Naive thymus-derived CD4-positive, alpha-beta T cell (primary cell): Measurements from ENCODE around the gene MSH2. TPM values are rescaled to one million over a fixed set of nuclear protein-coding genes. Genes with fewer than 3 reads are reported as not detected.
"Not testable (repeated sequence)": the region's sequence is repeated elsewhere in the genome, so short reads cannot be mapped to it uniquely, and the experiment has no call there.

Experiments used
- ATAC-seq: fragments of 150-1000 bp; cut with Tn5 transposase; 2 replicates; pipeline ENCODE4 v1.10.0; 2021; ENCODE audit warnings: mild to moderate bottlenecking, moderate library complexity
- CTCF ChIA-PET: fragments of 350-600 bp; sonication (Branson Sonifier 250); formaldehyde crosslinking; loops from one replicate; lab custom pipeline; 2021; ENCODE audit warnings: antibody characterized with exemption; lab: Charles Lee
- POLR2A ChIA-PET: fragments of 350-600 bp; sonication (Branson Sonifier 250); formaldehyde crosslinking; loops from one replicate; lab custom pipeline; 2021; ENCODE audit warnings: antibody characterized with exemption, inconsistent platforms; lab: Charles Lee
- DNase-seq, 9 donors: peaks; one replicate each; pipeline versions ENCODE4 v3.0.0 to v3.0.0-alpha.2; 2020 to 2022; ENCODE audit warnings: mixed read lengths in 1 of 9
- H3K27ac ChIP-seq: one replicate; pipeline ENCODE4 v1.7.0; 2013; ENCODE audit warnings: mild to moderate bottlenecking, low read depth, low read length, moderate library complexity
- H3K27me3 ChIP-seq, 2 donors: one replicate each; pipeline ENCODE4 v1.7.0; 2013; ENCODE audit warnings: low read length in 2 of 2, mild to moderate bottlenecking in 2 of 2, moderate library complexity in 2 of 2; ENCODE audit not compliant: control insufficient read depth in 2 of 2, insufficient read depth in 2 of 2
- H3K36me3 ChIP-seq, 3 experiments: 1 replicate in 2 of 3; 2 replicates in 1 of 3; pipeline ENCODE4 v1.7.0; 2013; ENCODE audit warnings: low read length in 3 of 3, mild to moderate bottlenecking in 3 of 3, moderate library complexity in 1 of 3; ENCODE audit not compliant: insufficient read depth in 3 of 3, control insufficient read depth in 2 of 3
- H3K4me1 ChIP-seq, 2 donors: one replicate each; pipeline ENCODE4 v1.7.0; 2013; ENCODE audit warnings: low read length in 2 of 2, mild to moderate bottlenecking in 2 of 2, moderate library complexity in 1 of 2; ENCODE audit not compliant: control insufficient read depth in 2 of 2, insufficient read depth in 2 of 2
- H3K4me3 ChIP-seq: 2 replicates; pipeline ENCODE4 v1.7.0; 2013; ENCODE audit warnings: mild to moderate bottlenecking, low read length
- H3K9me3 ChIP-seq, 3 experiments: 1 replicate in 2 of 3; 2 replicates in 1 of 3; pipeline ENCODE4 v1.7.0; 2013; ENCODE audit warnings: low read length in 3 of 3; ENCODE audit not compliant: control insufficient read depth in 2 of 3
- H3K27ac Mint-ChIP-seq, 9 donors: one replicate each; pipeline ENCODE4 v1.8.0; 2020 to 2022; ENCODE audit warnings: mixed read lengths in 9 of 9, mild to moderate bottlenecking in 8 of 9, moderate library complexity in 5 of 9, inconsistent platforms in 2 of 9
- H3K27me3 Mint-ChIP-seq, 5 donors: one replicate each; pipeline ENCODE4 v1.8.0; 2021 to 2022; ENCODE audit warnings: mixed read lengths in 5 of 5, mild to moderate bottlenecking in 1 of 5
- H3K36me3 Mint-ChIP-seq, 5 donors: one replicate each; pipeline ENCODE4 v1.8.0; 2020 to 2022; ENCODE audit warnings: mixed read lengths in 5 of 5, mild to moderate bottlenecking in 3 of 5, inconsistent platforms in 1 of 5
- H3K4me1 Mint-ChIP-seq, 7 donors: one replicate each; pipeline ENCODE4 v1.8.0; 2020 to 2022; ENCODE audit warnings: mixed read lengths in 7 of 7, mild to moderate bottlenecking in 3 of 7, inconsistent platforms in 1 of 7
- H3K4me3 Mint-ChIP-seq, 10 donors: one replicate each; pipeline ENCODE4 v1.8.0; 2020 to 2022; ENCODE audit warnings: mild to moderate bottlenecking in 10 of 10, mixed read lengths in 10 of 10, moderate library complexity in 6 of 10, inconsistent platforms in 2 of 10
- H3K9me3 Mint-ChIP-seq, 11 donors: one replicate each; pipeline ENCODE4 v1.8.0; 2020 to 2022; ENCODE audit warnings: mixed read lengths in 11 of 11, mild to moderate bottlenecking in 4 of 11, inconsistent platforms in 1 of 11, moderate library complexity in 1 of 11
- intact Hi-C, 2 donors: fragments of 100-400 bp; cut with micrococcal nuclease; formaldehyde crosslinking; loops; one replicate each; pipeline ENCODE4 v1.15.1; 2023
- polyA plus RNA-seq, 2 donors: library from polyadenylated mRNA; unstranded; fragments of 300-500 nt; fragmentation: Illumina TruSeq; gene quantifications; one replicate each; pipeline ENCODE4 v1.2.3, GENCODE V29; 2021
- total RNA-seq, 6 experiments: library from RNA in 5 of 6; stranded (reverse) in 5 of 6; gene quantifications; 1 replicate in 5 of 6; 2 replicates in 1 of 6; pipeline ENCODE4 v1.2.3 and lab custom pipeline; 2021 to 2026

Gene MSH2
- total and polyA plus RNA-seq, 7 experiments from 2014 or later = 12.2 to 46.8 (median 39.1) TPM

GRCh38 chr2:47501374-47502200 is 98.6 kb downstream of the MSH2 start:
- DNase-seq (no peak), ATAC-seq (no peak)
- H3K36me3 Mint-ChIP-seq = peaks cover 9 to 49% (median 41%) of the 10 kb centered on the region in 5 donors
- peak overlapping the region in 2 of 9 donors; percentile 31 to 89 for H3K27ac Mint-ChIP-seq
- H3K4me1 Mint-ChIP-seq = peaks cover 0 to 28% (median 0%) of the 10 kb centered on the region in 7 donors
- H3K27me3 ChIP-seq = no peaks in the 10 kb centered on the region
- H3K4me3 Mint-ChIP-seq = peak overlapping the region in 1 of 10 donors; percentile 70
- intact Hi-C loops = no loop called here
- no peak overlapping the region for H3K27ac ChIP-seq
- peaks cover 4 to 43% (median 29%) of the 10 kb centered on the region in 11 donors for H3K9me3 Mint-ChIP-seq
- ChIA-PET POLR2A (interaction anchor here (0.6 kb wide), 1 partner anchor 89 kb away, joined by 8 read pairs; no protein-coding TSS in a partner anchor), CTCF (no interaction called here)
- H3K36me3 ChIP-seq = no peaks in the 10 kb centered on the region
- H3K4me1 ChIP-seq = no peaks in the 10 kb centered on the region
- peaks cover 0 to 27% (median 0%) of the 10 kb centered on the region in 3 experiments for H3K9me3 ChIP-seq
- no peak overlapping the region for H3K4me3 ChIP-seq
- H3K27me3 Mint-ChIP-seq = peaks cover 0 to 4% (median 0%) of the 10 kb centered on the region in 5 donors

DNA sequence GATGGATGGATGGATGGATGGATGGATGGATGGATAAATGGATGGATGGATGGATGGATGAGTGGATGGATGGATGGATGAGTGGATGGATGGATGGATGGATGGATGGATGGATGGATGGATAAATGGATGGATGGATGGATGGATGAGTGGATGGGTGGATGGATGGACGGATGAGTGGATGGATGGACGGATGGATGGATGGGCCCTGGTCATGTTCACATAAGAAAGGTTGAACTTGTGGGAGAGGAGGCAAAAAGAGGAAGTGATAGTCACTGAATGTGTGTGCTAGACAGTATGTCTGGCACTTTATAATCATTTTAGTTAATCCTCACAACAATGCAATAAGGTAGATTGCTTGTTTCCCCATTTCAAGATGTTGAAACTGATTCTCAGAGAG is 99.5 kb downstream of the MSH2 start:
- Mint-ChIP-seq H3K36me3 (peaks cover 9 to 51% (median 41%) of the 10 kb centered on the region in 5 donors), H3K27ac (peak overlapping the region in 1 of 9 donors; percentile 89), H3K4me3 (peak overlapping the region in 1 of 10 donors; percentile 68), H3K4me1 (peaks cover 0 to 28% (median 0%) of the 10 kb centered on the region in 7 donors), H3K9me3 (peaks cover 4 to 43% (median 29%) of the 10 kb centered on the region in 11 donors)
- ATAC-seq, DNase-seq, H3K27ac ChIP-seq, H3K4me3 ChIP-seq, CTCF ChIA-PET, H3K27me3 ChIP-seq, intact Hi-C loops, H3K36me3 ChIP-seq, POLR2A ChIA-PET, H3K27me3 Mint-ChIP-seq, H3K4me1 ChIP-seq: not testable (repeated sequence)
- peaks cover 0 to 27% (median 0%) of the 10 kb centered on the region in 3 experiments for H3K9me3 ChIP-seq

- Histone ChIP-seq H3K36me3 (no peaks in the 10 kb centered on the region), H3K27ac (no peak overlapping the region), H3K4me3 (no peak overlapping the region), H3K4me1 (no peaks in the 10 kb centered on the region), H3K27me3 (no peaks in the 10 kb centered on the region), H3K9me3 (peaks cover 0 to 27% (median 0%) of the 10 kb centered on the region in 3 experiments)
- intact Hi-C loops = no loop called here
- Mint-ChIP-seq H3K36me3 (peaks cover 10 to 48% (median 41%) of the 10 kb centered on the region in 5 donors), H3K4me3 (no peak overlapping the region), H3K27ac (no peak overlapping the region), H3K4me1 (peaks cover 0 to 32% (median 2%) of the 10 kb centered on the region in 7 donors), H3K9me3 (peaks cover 4 to 43% (median 26%) of the 10 kb centered on the region in 11 donors), H3K27me3 (peaks cover 0 to 4% (median 0%) of the 10 kb centered on the region in 5 donors)
- ATAC-seq (no peak), DNase-seq (no peak)
- ChIA-PET CTCF (no interaction called here), POLR2A (no interaction called here)
These were observed 100.6 kb downstream of the MSH2 start for GRCh38 chr2:47503481-47504070.

- Histone ChIP-seq H3K36me3 (no peaks in the 10 kb centered on the region), H3K9me3 (peaks cover 0 to 26% (median 0%) of the 10 kb centered on the region in 3 experiments), H3K27me3 (no peaks in the 10 kb centered on the region), H3K4me1 (no peaks in the 10 kb centered on the region), H3K27ac (no peak overlapping the region), H3K4me3 (no peak overlapping the region)
- Mint-ChIP-seq H3K4me3 (no peak overlapping the region), H3K9me3 (peaks cover 4 to 39% (median 21%) of the 10 kb centered on the region in 11 donors), H3K4me1 (peaks cover 0 to 38% (median 2%) of the 10 kb centered on the region in 7 donors), H3K27me3 (peaks cover 0 to 4% (median 0%) of the 10 kb centered on the region in 5 donors), H3K27ac (no peak overlapping the region), H3K36me3 (peaks cover 10 to 46% (median 39%) of the 10 kb centered on the region in 5 donors)
- ATAC-seq (no peak), DNase-seq (no peak)
- ChIA-PET POLR2A (no interaction called here), CTCF (no interaction called here)
- intact Hi-C loops = no loop called here
These were observed 101.3 kb downstream of the MSH2 start for GRCh38 chr2:47504174-47504810.

- H3K27me3 Mint-ChIP-seq = peaks cover 0 to 4% (median 0%) of the 10 kb centered on the region in 5 donors
- Histone ChIP-seq H3K4me1 (no peaks in the 10 kb centered on the region), H3K27me3 (no peaks in the 10 kb centered on the region), H3K9me3 (peaks cover 0 to 14% (median 0%) of the 10 kb centered on the region in 3 experiments), H3K36me3 (no peaks in the 10 kb centered on the region), H3K27ac (no peak overlapping the region), H3K4me3 (no peak overlapping the region)
- H3K4me3 Mint-ChIP-seq = no peak overlapping the region
- H3K36me3 Mint-ChIP-seq = peaks cover 4 to 37% (median 28%) of the 10 kb centered on the region in 5 donors
- CTCF ChIA-PET = no interaction called here
- DNase-seq (no peak), ATAC-seq (no peak)
- intact Hi-C loops = no loop called here
- H3K27ac Mint-ChIP-seq = no peak overlapping the region
- H3K4me1 Mint-ChIP-seq = peaks cover 0 to 41% (median 2%) of the 10 kb centered on the region in 7 donors
- POLR2A ChIA-PET = no interaction called here
- peaks cover 0 to 30% (median 14%) of the 10 kb centered on the region in 11 donors for H3K9me3 Mint-ChIP-seq
These were observed 103.1 kb downstream of the MSH2 start for GRCh38 chr2:47506024-47506423.

DNA sequence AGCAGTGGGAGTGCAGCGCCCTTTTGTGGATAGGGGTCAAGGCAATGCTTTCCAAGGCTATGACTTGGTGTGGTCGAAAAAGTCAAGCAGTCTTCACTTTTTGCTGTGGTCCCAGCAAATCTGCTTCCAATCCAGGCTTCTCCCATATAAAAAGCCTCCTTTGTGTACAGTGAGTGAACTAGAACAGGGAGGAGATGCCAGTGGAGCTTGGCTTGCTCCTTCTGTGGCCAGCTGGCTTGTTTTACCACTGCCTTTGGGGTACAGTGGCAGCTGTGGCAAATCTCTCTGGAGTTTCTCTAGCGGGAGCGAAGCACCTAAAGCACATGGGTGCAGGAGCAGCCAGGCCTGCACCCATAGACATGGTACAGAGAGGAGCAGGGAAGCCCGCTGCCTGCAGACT is 103.5 kb downstream of the MSH2 start:
- no peak overlapping the region for H3K27ac ChIP-seq
- intact Hi-C loops = no loop called here
- H3K27me3 ChIP-seq = no peaks in the 10 kb centered on the region
- no peak overlapping the region for H3K4me3 ChIP-seq
- H3K9me3 Mint-ChIP-seq = peaks cover 0 to 30% (median 14%) of the 10 kb centered on the region in 11 donors
- H3K27me3 Mint-ChIP-seq = peaks cover 0 to 4% (median 0%) of the 10 kb centered on the region in 5 donors
- no peaks in the 10 kb centered on the region for H3K4me1 ChIP-seq
- H3K9me3 ChIP-seq = peaks cover 0 to 14% (median 0%) of the 10 kb centered on the region in 3 experiments
- ATAC-seq = no peak
- no peak overlapping the region for H3K4me3 Mint-ChIP-seq
- ChIA-PET POLR2A (no interaction called here), CTCF (no interaction called here)
- H3K4me1 Mint-ChIP-seq = peaks cover 0 to 37% (median 2%) of the 10 kb centered on the region in 7 donors
- DNase-seq = no peak
- peaks cover 4 to 36% (median 28%) of the 10 kb centered on the region in 5 donors for H3K36me3 Mint-ChIP-seq
- H3K27ac Mint-ChIP-seq = no peak overlapping the region
- no peaks in the 10 kb centered on the region for H3K36me3 ChIP-seq
